GM21367 (cell line): ENCODE measurements around the gene TMEM200B.
"Not testable (repeated sequence)": the region's sequence is repeated elsewhere in the genome, so short reads cannot be mapped to it uniquely, and the experiment has no call there.

Experiments used
- ATAC-seq: cut with Tn5 transposase; IDR thresholded peaks from one replicate; pipeline ENCODE4 v1.9.1; 2021; ENCODE audit not compliant: unreplicated experiment

TMEM200B gene

GRCh38 chr1:29123887-29124365, at the start of gene TMEM200B:
Gene TMEM200B, minus strand, starts transcription at chr1:29123903. Its CDS starts 2,075 bp downstream, at chr1:29121828.
- ATAC-seq: no peak

DNA sequence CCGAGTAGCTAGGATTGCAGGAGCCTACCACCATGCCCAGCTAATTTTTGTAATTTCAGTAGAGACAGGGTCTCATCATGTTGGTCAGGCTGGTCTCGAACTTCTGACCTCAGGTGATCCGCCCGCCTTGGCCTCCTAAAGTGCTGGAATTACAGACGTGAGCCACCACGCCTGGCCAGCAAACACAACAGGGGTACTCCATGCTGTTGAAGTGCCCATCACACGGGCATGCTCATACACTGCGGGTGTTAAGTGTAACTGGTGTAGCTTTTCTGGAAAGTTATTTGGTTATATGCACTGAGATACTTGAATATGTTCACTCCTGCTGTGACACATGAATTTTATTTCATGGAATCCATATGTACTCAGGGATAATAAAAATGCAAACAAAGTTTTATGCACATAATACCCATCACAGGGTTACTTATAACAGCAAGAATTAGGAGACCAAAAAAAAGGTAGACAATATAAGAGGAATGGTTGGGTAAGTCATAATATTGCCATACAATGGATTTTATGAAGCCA, 48.8 kb upstream of the TMEM200B start:
- ATAC-seq: no peak

GRCh38 chr1:29171521-29171920, 47.8 kb upstream of the TMEM200B start:
- ATAC-seq: no peak

GRCh38 chr1:29171089-29171488, 47.4 kb upstream of the TMEM200B start:
- ATAC-seq: no peak

- ATAC-seq: no peak
These were observed 46.3 kb upstream of the TMEM200B start for GRCh38 chr1:29169976-29170375.

GRCh38 chr1:29167904-29168303, 44.2 kb upstream of the TMEM200B start:
- no peak for ATAC-seq

DNA sequence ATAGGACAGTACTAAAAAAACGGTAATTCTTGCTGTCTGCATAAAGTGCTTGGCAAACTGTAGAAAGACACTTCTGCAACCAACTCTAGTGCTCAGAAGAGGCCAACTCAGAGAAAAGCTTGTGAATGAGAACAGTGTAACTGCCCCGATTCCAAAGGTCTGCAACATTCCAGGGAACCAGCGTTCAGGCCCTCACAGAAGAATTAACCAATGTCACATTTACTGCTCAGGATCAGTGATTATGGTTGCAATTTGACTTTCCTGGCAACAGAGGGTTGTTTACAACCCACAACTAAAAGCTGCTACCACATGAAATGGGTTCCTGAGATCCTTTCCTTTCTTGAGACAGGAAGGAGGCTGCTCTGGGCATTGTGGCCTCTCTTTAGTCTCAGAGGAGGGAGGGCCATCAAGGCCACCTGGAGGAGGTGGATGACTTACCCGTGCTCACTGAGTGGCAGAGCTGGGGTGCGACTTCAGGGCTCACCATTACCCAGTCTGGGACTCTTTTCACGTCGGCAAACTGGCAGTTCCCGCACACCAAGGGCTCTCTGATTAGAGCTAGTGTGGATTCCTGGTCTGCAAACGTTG, 42.7 kb upstream of the TMEM200B start:
- no peak for ATAC-seq

DNA sequence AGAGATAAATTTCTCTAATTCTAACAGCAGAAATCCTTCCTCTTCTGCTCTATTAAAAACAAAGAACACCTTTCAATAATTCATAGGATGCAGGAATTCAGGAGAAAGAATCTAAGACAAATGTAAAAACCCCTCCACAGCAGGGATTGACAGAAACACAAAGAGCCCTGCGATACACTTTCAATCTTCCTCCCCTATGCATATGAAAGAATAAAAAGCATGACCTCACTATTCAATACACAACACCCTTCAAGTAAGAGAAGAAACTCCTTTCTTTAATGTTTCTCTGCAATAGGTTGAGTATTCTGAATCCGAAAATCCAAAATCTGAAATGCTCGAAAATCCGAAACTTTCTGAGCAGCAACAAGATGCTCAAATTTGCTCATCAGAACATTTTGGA, 40.9 kb upstream of the TMEM200B start:
- ATAC-seq: no peak

GRCh38 chr1:29162476-29163138, 38.9 kb upstream of the TMEM200B start:
- no peak for ATAC-seq

DNA sequence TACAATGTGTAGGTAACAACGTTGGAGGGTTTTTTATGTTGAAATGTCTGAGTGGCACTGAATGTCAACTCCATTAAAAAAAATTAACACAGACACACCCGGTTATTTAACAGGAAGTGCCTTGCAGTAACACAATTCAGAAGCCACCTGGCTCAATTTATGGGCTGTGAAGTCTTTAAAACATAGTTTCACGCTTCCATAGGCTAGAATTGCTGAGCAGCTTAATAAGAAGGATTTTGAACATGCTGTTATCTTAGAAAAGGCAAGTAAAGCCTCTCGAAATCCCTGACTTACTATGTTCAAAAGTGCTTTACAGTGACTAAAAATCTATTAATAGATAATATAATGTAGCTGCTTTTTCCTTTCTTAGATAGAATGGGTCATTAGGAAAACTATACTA, 38.3 kb upstream of the TMEM200B start:
- no peak for ATAC-seq

DNA sequence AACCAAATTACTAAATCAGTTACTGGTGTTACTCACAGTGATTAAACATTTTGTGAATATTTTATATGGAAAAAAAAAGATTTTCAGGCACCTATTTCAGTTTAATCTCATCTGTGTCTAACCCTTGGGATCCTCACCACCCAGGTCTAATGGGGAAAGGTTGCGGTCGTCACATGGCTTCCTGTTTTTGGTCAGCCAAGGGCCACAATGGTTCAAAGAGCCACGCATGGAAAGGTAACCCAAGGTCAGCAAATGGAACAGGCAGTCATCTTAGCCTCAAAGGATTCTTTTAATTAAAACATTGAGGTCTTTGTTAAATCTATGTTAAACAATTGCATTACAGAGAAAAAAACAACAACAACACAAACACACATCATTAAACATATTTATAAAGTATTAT, 36.1 kb upstream of the TMEM200B start:
- ATAC-seq: no peak

DNA sequence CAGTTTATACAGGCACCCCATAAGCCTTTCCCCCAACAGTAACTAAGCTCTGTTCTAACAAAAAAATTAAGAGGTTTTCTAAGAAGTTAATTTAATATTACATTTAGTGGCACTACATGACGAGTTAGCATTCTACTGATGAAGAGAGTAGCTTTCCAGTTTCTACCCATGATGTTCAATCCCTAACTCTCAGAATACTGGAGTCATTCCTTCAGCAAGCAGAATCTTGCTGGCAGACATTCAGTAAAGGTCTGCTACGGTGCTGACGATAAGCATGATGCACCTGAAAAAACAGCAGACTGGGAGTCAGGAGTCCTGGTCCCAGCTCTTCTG, 33.5 kb upstream of the TMEM200B start:
- ATAC-seq: no peak

DNA sequence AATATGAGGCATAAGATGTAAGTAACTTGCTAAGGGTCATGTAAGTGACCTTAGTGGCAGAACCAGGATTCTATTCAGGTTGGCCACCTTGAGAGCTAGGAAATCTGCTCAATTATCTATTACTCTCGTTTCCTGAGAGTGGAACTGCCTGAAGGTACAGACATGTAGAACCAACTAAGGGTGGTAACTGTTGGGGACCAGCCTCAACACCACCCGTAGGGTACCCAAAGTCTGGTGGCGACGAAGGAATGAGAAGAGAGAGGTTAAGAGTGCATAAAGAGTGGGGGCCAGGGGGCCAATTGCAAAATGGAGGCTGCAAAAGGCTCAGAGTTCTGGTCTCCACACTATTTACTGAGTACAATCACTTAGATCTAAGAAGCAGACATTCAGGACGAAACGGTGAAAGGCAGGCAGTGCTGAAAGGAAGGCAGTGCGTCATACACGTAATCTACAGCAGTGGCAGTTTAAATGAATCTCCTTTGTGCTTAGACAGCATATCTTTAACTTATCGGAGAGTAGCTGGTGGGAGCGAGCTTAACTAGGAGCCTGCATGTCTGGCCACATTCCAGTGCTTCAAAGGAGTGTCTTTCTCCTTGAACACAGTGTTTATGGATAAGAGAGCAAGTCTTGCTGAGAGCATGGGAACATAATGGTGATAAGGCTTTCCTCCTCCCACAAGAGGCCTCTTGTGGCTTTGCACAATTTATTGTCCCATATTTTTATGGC, 33.0 kb upstream of the TMEM200B start:
- ATAC-seq: no peak

DNA sequence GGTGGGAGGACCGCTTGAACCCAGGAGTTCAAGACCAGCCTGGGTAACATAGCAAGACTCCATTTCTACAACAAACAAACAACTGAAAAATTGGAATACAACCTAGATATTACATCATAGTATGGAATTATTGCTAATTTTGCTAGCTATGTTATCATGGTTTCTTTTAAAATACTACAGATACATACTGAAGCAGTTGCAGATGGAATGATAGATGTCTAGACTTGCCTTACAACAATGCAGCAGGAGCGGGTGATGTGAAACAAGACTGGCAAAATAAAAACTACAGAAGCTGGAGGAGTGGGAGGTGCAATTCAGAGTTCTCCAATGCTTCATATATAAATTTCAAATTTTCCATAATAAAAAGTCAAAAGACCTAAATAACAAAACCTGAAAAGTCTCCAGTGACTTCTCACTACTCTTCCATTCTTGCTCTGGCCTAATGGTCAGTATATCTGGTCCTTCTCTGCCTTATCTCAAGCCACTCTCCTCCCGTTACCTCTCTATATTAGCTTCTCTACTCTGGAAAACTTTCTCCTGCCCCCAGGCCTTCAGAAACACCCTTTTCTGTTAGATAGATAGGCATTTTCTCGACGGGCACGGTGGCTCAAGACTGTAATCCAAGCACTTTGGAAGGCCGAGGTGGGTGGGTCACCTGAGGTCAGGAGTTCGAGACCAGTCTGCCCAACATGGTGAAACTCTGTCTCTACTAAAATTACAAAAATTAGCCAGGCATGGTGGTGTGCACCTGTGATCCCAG, 28.5 kb upstream of the TMEM200B start:
- ATAC-seq: no peak

- ATAC-seq: not testable (repeated sequence)
These were observed 26.6 kb upstream of the TMEM200B start for GRCh38 chr1:29150346-29150745.

- no peak for ATAC-seq
These were observed 25.2 kb upstream of the TMEM200B start for GRCh38 chr1:29148656-29149491.

DNA sequence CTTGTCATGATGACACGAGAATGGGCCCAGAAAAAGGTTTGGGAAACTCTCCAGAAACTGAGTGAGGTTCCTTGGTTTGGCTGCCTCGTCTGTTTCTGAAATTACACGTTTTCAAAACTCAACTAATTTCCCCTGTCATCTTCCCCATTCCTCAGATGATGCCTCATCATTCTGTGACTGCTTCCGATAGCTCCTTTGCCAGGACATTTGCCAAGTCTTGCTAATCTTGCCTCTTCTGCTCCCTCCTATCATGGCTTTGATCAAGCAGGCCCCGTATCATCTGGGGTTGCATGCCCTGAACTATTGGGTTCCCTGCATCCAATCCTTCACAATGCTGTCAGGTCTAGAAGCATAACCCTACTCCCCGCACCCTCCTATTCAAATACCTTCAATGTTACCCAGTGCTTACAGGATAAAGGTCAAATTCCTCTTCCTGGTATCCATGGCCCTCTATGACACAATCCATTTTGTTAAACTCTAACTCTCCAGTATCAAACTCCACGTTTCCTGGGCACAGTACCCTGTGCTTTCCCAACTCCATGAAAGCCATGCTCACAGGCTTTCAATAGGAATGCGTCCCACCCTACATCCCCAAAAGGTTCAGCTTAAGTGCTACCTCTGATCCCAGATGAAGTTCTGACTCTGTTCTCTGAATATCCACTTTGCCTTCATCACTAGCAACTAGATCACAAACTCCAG, 22.2 kb upstream of the TMEM200B start:
- no peak for ATAC-seq

DNA sequence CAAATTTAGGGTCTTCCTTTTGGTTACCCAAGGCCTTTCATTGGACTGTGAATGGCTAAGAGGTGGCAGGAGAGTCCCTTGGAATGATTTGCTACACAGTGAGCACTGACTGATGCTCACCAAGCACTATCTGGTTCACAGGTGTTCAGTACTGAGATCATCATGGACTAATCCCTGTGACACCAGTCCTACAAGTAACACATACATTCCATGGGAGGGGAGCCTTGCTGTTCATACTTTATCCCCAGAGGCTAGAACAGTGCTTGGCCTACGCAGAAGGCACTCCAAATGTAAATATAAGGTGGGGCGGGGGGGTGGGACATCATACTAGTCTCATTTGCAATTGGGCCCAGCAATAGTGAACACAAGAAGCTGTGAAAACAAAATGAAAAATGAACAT, 20.5 kb upstream of the TMEM200B start:
- no peak for ATAC-seq

- no peak for ATAC-seq
These were observed 19.0 kb upstream of the TMEM200B start for GRCh38 chr1:29142714-29143113.

GRCh38 chr1:29136391-29136915, 12.8 kb upstream of the TMEM200B start:
- ATAC-seq: no peak
